Esophagus muscularis mucosa (tissue), 4 donors: ENCODE measurements around the gene PRLH.

Source experiments
- CTCF ChIP-seq, 3 experiments: fragments of 200-600 bp in 2 of 3; fragments of 450-650 bp in 1 of 3; sonication (generic) in 2 of 3; IDR thresholded peaks; one replicate each; pipeline ENCODE4 v1.5.1; 2017 to 2019; ENCODE audit warnings: antibody characterized with exemption in 3 of 3, mild to moderate bottlenecking in 2 of 3, moderate library complexity in 1 of 3
- EP300 ChIP-seq: sonication (generic); formaldehyde crosslinking; IDR thresholded peaks from one replicate; pipeline ENCODE4 v1.6.1; 2017; ENCODE audit warnings: antibody characterized with exemption
- POLR2A ChIP-seq: fragments of 450-650 bp; IDR thresholded peaks from one replicate; pipeline ENCODE4 v1.6.1; 2017; ENCODE audit warnings: antibody characterized with exemption, moderate library complexity, mild to moderate bottlenecking, low read depth

- no peak for TF ChIP-seq CTCF (IDR thresholded peaks at IDR 0.05)
- no peak for TF ChIP-seq EP300
- no peak for TF ChIP-seq POLR2A
Observed at GRCh38 chr2:237561221-237561620, 5.2 kb upstream of the PRLH start.
